HG03457 (cell line): ENCODE results near the gene NYNRIN.
"Not testable (repeated sequence)": the region's sequence is repeated elsewhere in the genome, so short reads cannot be mapped to it uniquely, and the experiment has no call there.

ENCODE experiments used
- ATAC-seq: cut with Tn5 transposase; IDR thresholded peaks from one replicate; pipeline ENCODE4 v1.9.1; 2021; ENCODE audit warnings: moderate number of reproducible peaks; ENCODE audit not compliant: unreplicated experiment

The NYNRIN gene

GRCh38 chr14:24369907-24370687 lies 28.7 kb upstream of the NYNRIN start:
- no peak for ATAC-seq

GRCh38 chr14:24370748-24371147 lies 28.1 kb upstream of the NYNRIN start:
- ATAC-seq = no peak

GRCh38 chr14:24371605-24372004 lies 27.2 kb upstream of the NYNRIN start:
- ATAC-seq = not testable (repeated sequence)

- ATAC-seq = no peak
Measured at GRCh38 chr14:24372701-24373416, 25.9 kb upstream of the NYNRIN start.

GRCh38 chr14:24376448-24377070 lies 22.2 kb upstream of the NYNRIN start:
- no peak for ATAC-seq

- ATAC-seq = no peak
Measured at GRCh38 chr14:24377126-24377525, 21.7 kb upstream of the NYNRIN start.

- ATAC-seq = no peak
Measured at GRCh38 chr14:24377657-24378056, 21.1 kb upstream of the NYNRIN start.

GRCh38 chr14:24378327-24378726 lies 20.5 kb upstream of the NYNRIN start:
- no peak for ATAC-seq

- ATAC-seq = no peak
Measured at GRCh38 chr14:24378981-24379906, 19.6 kb upstream of the NYNRIN start.

- ATAC-seq = no peak
Measured at GRCh38 chr14:24379907-24380730, 18.7 kb upstream of the NYNRIN start.

GRCh38 chr14:24381363-24382063 lies 17.3 kb upstream of the NYNRIN start:
- ATAC-seq = no peak

GRCh38 chr14:24382064-24382371 lies 16.8 kb upstream of the NYNRIN start:
- ATAC-seq = no peak

GRCh38 chr14:24384169-24384568 lies 14.6 kb upstream of the NYNRIN start:
- no peak for ATAC-seq

GRCh38 chr14:24385524-24385923 lies 13.3 kb upstream of the NYNRIN start:
- ATAC-seq = no peak

GRCh38 chr14:24387009-24387345 lies 11.8 kb upstream of the NYNRIN start:
- no peak for ATAC-seq

GRCh38 chr14:24387579-24387978 lies 11.2 kb upstream of the NYNRIN start:
- not testable (repeated sequence) for ATAC-seq

- ATAC-seq = no peak
Measured at GRCh38 chr14:24388474-24389179, 10.2 kb upstream of the NYNRIN start.

- ATAC-seq = no peak
Measured at GRCh38 chr14:24389226-24389848, 9.5 kb upstream of the NYNRIN start.
